HG03095 (cell line): ENCODE data around the gene HLA-F.
A peak's percentile ranks its signal among the peaks of the same experiment; 100 is the strongest.

ENCODE experiments used
- ATAC-seq: cut with Tn5 transposase; IDR thresholded peaks from one replicate; pipeline ENCODE4 v1.9.1; 2021; ENCODE audit warnings: moderate library complexity; ENCODE audit not compliant: unreplicated experiment

HLA-F gene

DNA sequence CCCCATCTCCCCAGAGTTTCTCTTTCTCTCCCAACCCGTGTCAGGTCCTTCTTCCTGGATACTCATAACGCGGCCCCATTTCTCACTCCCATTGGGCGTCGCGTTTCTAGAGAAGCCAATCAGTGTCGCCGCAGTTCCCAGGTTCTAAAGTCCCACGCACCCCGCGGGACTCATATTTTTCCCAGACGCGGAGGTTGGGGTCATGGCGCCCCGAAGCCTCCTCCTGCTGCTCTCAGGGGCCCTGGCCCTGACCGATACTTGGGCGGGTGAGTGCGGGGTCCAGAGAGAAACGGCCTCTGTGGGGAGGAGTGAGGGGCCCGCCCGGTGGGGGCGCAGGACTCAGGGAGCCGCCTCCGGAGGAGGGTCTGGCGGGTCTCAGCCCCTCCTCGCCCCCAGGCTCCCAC, at the start of gene HLA-F:
Gene HLA-F (plus strand): TSS at position 173 of the 404 bp plus-strand sequence. CDS start 30 bp downstream, at position 203.
- ATAC-seq = peak; percentile 89

DNA sequence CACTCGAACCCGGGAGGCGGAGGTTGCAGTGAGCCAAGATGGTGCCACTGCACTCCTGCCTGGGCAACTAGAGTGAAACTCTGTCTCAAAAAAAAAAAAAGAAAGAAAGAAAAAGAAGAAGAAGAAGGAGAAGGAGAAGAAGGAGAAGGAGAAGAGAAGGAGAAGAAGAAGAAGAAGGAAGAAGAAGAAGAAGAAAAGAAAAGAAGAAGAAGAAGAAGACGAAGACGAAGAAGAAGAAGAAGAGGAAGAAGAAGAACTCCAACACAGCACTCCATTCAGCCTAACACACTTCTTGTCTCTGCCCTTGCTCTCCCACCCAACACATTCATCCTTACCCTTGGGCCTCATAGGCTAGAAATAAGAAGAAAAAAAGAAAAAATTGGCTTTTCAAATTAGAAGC, 49.2 kb upstream of the HLA-F start:
- ATAC-seq = no peak

DNA sequence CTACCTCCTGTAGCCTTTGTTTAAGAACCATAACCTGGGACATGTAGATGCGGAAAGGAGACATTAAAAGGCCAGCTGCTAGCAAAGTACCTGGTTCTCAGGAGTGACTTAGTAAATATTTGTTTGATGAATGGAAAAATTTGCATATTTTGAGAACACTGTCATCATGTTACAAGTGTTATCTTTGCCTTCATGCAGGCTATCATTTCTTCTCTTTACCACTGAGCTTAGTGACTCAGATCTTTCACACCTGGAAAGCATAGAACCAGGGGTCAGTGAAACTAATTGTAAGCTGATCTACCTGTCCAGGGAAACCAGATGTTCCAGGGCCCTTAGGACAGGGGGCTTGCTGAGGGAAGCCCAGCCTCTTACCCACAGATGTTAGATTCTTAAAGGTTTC, 47.7 kb upstream of the HLA-F start:
- ATAC-seq = no peak

DNA sequence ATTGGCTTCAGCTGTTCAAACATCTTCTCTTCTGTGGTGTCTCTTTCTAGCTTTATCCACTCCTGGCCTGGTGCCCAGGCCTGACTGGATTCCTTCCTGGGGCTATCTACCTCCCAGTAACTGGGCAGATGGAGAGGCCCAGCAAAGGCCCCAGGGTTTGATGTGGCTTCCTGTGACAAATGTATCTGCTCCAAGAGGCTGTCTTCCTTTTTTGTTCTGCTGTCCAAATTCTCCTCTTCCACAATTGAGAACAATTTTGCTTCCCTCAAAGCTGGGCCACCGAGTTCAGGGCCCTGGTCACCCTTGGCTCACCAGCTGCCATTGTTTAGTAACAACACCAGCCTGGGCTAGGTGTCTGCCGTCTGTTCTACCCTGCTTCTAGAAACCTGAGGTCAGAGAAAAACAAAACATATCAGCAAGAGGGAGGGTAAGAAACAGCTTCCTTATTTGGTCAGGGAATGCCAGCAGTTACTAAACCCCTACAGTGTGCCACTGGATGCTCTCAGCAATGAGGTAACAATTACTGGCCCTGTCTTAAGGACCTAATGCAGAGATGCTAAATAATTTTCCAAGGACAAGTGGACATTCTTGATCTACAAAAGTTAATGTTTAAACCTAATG, 46.1 kb upstream of the HLA-F start:
- no peak for ATAC-seq

DNA sequence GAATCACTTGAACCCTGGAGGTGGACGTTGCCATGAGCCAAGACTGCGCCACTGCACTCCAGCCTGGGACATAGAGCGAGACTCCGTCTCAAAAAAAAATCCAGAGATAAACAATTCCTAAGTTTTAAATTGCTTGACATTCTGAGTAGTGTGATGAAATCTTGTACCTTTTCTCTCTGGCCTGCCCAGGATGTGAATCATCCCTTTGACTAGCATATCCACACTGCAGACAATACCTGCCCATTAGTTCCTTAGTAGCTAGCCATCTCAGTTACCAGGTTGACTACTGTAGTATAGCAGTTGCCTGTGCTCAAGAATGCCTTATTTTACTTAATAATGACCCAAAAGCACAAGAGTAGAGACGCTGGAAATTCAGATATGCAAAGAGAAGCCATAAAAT, 45.1 kb upstream of the HLA-F start:
- no peak for ATAC-seq

DNA sequence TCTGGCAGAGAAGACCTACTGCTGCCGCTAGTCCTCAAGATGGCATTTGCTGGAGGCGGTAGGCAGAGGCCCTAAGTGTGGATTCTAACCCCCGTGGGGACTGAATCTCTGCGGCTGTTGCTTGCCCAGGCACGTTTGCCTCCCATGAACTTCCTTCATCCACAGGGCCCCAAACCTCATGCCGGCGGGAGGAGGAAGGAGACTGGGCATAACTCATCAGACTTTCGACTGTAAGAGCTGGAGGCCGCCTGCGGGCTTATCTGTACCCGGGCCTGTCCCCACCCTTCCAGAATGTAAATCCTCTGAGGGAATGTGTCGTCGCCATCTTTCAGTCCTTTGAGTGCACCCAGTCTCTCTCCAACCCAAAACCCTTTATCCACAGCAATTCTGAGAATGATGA, 43.3 kb upstream of the HLA-F start:
- no peak for ATAC-seq

DNA sequence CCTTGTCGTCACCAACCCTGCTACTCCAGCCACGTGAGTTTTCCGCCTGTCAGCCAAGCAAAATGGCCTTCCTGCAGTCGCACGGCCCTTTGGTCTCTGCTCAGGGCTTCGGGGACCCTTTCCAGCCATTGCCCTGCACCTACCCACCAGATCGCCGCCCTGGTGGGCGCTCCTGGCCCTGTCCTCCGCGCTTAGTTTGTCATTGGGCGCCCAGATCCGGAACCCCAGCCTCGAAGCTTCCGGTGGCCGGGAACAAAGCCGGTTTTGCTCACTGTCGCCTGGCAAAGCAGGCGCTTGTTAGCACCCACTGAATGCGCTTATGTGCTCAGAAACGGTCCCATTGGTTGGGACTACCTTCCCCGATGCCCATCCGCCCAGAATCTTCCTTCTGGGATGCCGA, 42.8 kb upstream of the HLA-F start:
- ATAC-seq = no peak

DNA sequence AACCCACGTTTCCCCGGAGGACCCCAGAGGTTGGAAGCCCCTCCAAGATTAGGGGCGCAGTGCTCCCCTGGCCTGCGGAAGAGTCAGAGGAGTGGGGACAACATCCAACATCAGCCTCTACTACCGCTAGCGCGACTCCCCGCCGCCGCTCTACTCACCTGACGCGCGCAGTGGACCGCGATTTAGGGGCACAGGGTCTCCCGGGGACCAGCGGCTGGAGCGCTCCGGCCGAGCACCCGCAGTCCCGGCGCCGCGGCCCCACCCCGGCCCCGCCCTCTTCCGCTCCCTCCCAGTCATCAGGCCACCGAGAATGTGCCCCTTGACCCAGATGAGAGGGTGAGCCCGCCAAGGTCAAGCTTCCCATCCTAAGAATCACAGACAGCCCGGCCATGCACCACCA, 42.3 kb upstream of the HLA-F start, which contains the start of gene ZFP57:
Gene ZFP57 (minus strand): TSS at position 249 of the 400 bp plus-strand sequence. CDS start 4,149 bp downstream, outside the sequence.
- no peak for ATAC-seq

DNA sequence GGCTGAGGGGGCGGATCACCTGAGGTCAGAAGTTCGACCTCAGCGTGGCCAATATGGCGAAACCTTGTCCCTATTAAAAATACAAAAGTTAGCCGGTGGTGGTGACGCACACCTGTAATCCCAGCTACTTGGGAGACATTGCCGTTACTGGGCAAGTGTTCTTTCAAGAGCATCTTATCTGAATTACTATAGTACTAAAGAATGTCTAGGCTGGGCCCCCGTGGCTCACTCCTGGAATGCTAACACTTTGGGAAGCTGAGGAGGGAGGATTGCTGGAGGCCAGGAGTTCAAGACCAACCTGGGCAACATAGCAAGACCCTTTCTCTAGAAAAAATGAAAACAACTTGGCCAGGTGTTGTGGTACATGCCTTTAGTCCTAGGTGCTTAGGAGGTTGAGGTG, 41.4 kb upstream of the HLA-F start:
- no peak for ATAC-seq

DNA sequence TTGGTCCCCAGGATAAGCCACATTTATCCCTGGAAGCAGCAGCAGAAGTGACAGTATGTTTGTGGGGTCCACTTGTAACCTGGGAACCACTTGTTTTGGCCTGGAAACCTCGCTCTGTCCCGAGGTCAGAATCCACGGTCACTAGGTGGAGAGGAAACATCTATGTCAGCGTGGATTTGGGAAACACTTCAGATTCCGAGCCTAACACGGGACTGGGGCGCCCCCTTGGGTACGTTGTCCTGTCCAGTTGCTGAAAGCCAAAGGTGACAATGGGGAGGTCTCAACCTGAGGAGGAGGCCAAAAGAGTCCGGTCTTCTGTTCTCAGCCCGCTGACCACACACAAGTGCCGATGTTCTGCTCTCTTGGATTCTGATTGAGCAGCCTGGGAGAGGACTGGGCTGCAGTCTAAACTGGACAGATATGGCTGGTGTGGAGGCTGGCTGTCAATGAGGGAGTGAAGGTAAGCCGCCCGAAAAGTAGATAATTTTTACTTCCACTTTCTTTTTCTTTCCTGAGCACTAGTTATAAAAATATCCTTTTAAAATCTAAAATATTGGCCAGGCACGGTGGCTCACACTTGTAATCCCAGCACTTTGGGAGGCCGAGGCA, 37.4 kb upstream of the HLA-F start:
- ATAC-seq = no peak

DNA sequence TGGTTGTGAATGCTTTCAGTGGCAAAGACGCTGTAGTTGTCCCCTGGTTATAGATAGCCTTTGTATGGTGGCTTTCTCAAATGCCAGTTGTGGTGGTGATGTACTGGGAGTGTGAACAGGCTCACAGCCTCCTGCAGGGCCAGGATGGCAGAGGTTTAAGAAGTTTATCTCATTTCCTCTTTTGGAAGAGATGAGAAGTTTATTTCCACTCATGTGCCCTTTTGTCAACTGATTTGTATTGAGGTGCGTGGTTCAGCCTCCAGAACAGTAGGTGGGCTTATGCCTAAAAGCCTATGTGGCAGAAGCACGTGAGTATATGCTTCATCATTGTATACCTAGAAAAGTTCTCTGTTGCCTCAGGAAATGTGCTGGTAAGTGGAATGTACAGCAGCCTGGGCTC, 28.6 kb upstream of the HLA-F start:
- ATAC-seq = no peak

DNA sequence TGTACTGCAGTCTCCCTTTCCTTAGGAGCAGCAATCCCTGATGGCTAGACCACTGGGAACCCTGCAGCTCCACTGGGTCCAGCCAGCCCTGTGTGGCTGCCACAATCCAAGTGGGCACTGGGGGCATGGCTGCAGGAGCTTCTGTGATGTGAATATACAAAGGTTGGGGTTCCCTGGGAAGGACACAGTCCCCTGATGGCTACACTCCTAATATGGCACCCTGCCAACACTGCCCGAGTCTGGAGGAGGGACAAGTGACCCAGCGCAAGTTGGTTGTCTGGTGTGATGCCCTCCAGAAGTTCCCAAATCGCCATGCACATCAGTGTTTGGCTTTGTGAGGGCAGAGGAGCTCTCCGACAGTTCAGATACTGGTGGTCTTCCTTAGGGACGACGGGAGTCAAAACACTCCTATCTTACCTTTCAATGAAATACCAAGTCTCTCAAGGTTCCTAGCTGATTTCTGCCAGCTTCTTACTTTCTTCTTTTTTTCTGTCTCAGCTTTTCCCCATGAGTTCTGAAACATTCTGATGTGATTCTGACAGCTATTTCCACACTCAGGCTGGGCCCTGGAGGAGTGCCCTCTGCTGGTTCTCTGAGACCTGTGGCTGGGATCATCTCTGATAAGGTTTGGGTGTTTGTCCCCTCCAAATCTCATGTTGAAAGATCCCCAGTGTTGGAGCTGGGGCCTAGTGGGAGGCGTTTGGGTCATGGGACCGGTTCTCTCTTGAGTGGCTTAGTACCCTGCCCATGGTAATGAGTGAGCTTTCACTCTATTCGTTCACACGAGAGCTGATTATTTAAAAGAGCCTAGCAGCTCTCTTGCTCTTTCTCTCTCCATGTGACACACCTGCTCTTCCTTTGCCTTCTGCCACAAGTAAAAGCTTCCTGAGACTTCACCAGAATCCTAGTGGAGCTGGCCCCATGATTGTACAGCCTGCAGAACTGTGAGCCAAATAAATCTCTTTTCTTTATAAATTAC, 26.8 kb upstream of the HLA-F start:
- ATAC-seq = no peak

DNA sequence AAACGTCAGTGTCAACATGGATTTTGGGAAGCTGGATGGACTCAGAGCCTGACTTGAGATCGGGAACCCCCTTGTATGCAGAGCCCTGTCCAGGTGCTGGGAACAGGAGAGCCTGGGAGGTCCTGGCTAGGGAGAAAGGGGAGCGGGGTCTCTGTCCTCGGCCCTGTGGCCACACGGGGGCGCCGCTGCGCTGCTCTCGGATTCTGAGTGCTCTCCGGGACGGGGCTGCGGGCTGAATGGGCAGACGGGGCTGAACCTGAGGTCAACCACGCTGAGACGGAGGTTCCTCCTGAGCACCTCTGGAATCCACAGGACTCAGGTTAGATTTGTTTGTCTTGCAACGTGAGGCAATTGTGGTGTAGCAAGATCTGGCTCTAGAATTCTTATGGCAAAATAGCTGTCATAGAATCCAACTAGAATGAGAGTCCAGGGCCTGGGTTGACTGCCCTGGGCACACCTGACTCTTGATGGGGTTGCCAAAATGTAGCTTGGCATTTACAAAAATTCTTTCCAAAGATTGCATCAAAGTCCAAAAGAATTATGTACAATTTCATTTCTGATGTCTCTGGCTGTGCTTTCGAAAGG, 20.6 kb upstream of the HLA-F start:
- no peak for ATAC-seq

DNA sequence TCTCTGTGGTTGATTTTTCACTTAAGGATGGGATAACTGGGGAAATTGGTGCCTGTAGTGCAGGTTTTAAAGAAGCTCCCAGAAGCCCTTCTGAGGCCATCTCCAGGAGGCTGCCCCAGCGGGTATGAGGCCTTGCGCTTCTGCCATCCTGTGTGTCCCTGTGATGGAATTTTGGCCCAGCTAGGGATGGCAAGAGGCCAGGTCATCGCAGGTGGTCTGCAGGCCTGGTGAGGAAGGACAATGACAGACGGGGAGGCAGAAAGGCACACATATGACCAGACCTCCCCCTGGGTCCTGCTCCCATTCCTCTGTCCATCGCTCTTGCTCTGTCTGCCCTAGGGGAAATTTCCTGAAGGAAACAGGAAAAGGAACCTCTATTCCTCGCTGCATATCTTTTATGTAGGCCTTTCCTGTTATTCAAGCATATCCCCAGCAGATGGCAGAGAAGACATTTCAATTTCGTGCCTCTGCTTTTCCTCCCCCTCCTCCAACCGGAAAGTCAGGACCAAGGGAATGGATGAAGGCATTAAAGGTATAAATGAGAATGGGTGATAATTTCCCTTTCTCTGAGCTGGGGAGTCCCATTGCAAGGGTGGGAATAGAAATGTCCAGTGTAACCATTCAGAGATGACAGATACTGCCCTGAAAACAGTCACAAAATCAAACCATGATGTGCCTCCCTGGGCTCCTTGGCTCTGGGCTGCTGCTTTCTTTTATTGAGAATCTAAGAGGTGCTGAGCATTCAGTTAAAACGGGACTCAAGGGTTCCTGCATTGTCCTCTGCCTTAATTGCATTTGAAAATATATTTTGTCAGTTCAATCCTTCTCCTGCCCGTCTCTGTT, 17.6 kb upstream of the HLA-F start:
- ATAC-seq = no peak

DNA sequence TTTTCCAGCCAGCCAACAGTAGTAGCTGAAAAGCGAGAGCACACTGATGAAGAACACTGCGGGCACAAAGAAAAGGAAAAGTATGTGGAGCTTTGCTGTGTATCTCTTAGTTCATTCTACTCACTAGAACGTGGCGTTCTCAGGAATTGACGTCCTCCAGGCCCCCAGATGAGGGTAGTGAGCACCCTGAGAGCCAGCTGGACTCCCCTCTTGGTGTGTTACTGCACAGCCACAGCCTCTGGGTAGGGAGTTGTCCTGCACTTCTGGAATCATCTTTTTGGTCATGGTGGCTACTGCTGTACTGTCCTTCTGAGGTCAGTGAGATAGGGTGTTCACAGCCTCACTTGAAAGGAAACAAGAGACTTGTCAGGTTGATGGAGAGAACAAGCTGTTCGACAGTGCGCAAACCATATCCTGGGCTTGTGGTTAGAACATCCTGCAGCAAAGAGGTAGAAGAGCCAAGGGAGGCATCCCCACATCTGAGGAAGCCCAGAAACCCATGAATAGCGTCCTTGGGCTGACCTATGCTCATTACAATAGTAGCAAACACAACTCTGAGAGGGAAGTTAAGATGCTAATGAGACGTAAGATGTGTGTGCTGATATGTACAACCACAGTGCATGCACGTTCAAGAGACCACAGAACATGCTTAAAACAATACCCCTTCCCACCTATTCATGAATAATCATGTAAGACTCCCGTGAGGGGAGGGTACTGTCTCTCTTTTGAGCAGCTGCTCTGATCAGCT, 14.6 kb upstream of the HLA-F start:
- peak; percentile 54 for ATAC-seq

DNA sequence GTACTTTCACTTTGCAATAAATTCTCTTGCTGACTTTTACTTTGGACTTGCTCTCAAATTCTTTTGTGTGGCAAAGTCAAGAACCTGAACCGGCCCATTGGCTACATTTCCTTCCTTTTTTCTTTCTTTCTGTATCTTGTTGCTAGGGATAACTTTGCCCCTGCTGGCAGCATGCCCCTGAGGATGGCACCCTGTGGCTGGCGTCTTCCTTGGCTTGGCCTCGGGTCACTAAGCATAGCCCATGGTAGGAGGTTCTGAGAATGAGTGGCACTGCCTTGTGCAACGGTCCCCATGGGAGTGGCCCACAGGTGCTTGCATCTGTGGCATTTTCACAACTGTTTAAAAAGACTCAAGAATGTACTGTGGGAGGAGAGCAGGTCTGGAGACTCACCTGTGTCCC, 14.0 kb upstream of the HLA-F start:
- ATAC-seq = no peak

DNA sequence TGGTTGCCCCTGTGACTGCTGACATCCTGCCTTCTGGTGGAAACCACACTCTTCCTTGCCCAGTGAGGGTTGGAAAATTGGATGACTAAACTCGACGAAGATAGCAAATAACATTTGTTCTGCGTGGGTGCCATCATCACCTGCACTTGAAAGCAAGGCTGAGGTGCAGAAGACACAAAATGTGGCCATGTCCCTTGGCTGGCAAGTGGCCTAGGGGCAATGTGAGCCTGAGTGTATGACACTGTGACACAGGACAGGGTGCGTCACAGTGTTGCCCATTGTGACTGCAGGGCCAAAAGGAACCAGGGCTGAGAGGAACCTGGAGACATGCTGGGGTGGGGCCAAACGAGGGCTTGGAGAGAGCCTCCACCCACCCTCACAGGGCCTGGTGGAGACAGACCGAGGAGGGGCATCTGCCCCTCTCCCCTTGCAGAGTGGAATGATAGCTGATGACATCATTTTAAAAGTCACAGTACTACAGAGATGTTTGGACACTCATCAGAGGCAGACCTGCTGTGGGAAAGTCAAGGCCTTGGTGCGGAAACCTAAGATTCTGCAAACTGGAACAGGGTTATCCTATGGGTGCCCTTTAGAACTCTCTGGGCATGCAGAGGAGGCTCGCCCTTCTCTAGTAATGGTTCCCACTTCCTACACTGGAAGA, 12.8 kb upstream of the HLA-F start:
- ATAC-seq = no peak

DNA sequence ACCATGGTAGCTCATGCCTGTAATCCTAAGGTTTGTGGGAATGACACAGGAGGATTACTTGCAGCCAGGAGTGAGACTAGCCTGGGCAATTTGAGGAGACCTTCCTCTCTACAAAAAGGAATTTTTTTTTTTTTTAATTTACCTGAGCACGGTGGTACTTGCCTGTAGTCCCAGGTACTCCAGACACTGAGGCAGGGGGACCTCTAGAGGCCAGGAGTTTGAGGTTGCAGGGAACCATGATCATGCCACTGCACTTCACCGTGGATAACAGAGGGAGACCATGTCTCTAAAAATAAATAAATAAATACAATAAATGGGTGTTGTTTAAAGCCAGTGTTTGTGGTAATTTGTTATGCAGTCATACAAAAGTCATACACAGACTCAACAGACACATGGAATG, 2.4 kb upstream of the HLA-F start:
- no peak for ATAC-seq
